K562 (cell line): ENCODE data around the gene SLC26A11. TPM values are rescaled to one million over a fixed set of nuclear protein-coding genes. Genes with fewer than 3 reads are reported as not detected.

ENCODE experiments used
- BRD9 ChIP-seq: fragments of 450-650 bp; IDR thresholded peaks from 2 replicates; pipeline ENCODE4 v1.6.1; 2018; ENCODE audit warnings: low read depth; ENCODE audit not compliant: partially characterized antibody
- CBX1 ChIP-seq: sonication (generic); IDR thresholded peaks from 2 replicates; pipeline ENCODE4 v1.6.1; 2016; ENCODE audit warnings: antibody characterized with exemption, low read depth, mild to moderate bottlenecking
- COPS2 ChIP-seq: fragments of 450-650 bp; conservative IDR thresholded peaks from 2 replicates; pipeline ENCODE4 v1.6.1; 2016; ENCODE audit warnings: mild to moderate bottlenecking, moderate library complexity
- DPF2 ChIP-seq: fragments of 450-650 bp; IDR thresholded peaks from 2 replicates; pipeline ENCODE4 v1.6.1; 2016
- FUS ChIP-seq: fragments of 200-400 bp; formaldehyde crosslinking; optimal IDR thresholded peaks from 2 replicates; pipeline ENCODE3; 2017; ENCODE audit warnings: low read depth, low read length
- GTF2F1 ChIP-seq: IDR thresholded peaks from 2 replicates; pipeline ENCODE4 v1.6.1; 2011; ENCODE audit warnings: low read depth, low read length, improper control_type of control experiment
- RBFOX2 ChIP-seq: fragments of 200-400 bp; formaldehyde crosslinking; IDR thresholded peaks from 2 replicates; pipeline ENCODE4 v1.6.1; 2017; ENCODE audit warnings: low read depth, mild to moderate bottlenecking, low read length, moderate library complexity
- SMARCC2 ChIP-seq: fragments of 450-650 bp; IDR thresholded peaks from 2 replicates; pipeline ENCODE4 v1.6.1; 2017; ENCODE audit warnings: antibody characterized with exemption, moderate library complexity, mild to moderate bottlenecking, low read depth
- TEAD4 ChIP-seq, 2 experiments: sonication (generic) in 1 of 2; formaldehyde crosslinking in 1 of 2; IDR thresholded peaks; 2 replicates each; pipeline versions ENCODE4 v1.6.1 to v1.8.0; 2012 to 2022; ENCODE audit warnings: borderline replicate concordance in 1 of 2, inconsistent platforms in 1 of 2, low read length in 1 of 2, mild to moderate bottlenecking in 1 of 2, missing genetic modification reagents in 1 of 2
- XRCC5 ChIP-seq: fragments of 200-400 bp; formaldehyde crosslinking; IDR thresholded peaks from 2 replicates; pipeline ENCODE4 v1.6.1; 2017; ENCODE audit warnings: low read depth, mild to moderate bottlenecking, low read length
- ZNF436 ChIP-seq: fragments of 250-450, 450-650 bp; sonication (Bioruptor Pico); formaldehyde crosslinking; IDR thresholded peaks from 2 replicates; pipeline ENCODE4 v1.7.0; 2020; ENCODE audit warnings: mild to moderate bottlenecking
- ZNF561 ChIP-seq: fragments of 450-650 bp; formaldehyde crosslinking; conservative IDR thresholded peaks from 2 replicates; pipeline ENCODE4 v1.4.0; 2020; ENCODE audit warnings: mild to moderate bottlenecking, moderate library complexity
- polyA plus RNA-seq, 8 experiments: library from polyadenylated mRNA; depleted of rRNA in 4 of 8; stranded (reverse) in 5 of 8; unstranded in 3 of 8; fragments of >200 nt; fragmentation: Nextera tagmentation in 2 of 8; fragmentation: Illumina TruSeq in 1 of 8; extraction: Ambion mirVana in 2 of 8; extraction: Trizol in 1 of 8; gene quantifications; 2 replicates each; pipeline versions ENCODE4 v1.2.1 to v1.2.3, GENCODE V29; 2011 to 2014; ENCODE audit warnings: inconsistent platforms in 1 of 8, missing spikeins in 1 of 8
- total RNA-seq, 7 experiments: library from RNA; depleted of rRNA in 6 of 7; stranded (reverse); fragments of >200 nt in 6 of 7; fragmentation: Illumina TruSeq in 2 of 7; extraction: Trizol in 2 of 7; gene quantifications; 2 replicates each; pipeline versions ENCODE4 v1.2.1 to v1.2.3, GENCODE V29; 2011 to 2021; ENCODE audit warnings: low replicate concordance in 1 of 7
- TF ChIP-seq, protein P1 (sequence below), 2 experiments: IDR thresholded peaks in 1 of 2; conservative IDR thresholded peaks in 1 of 2; 2 replicates each; pipeline ENCODE4 v1.6.1; 2016; ENCODE audit warnings: low read depth in 2 of 2, mild to moderate bottlenecking in 1 of 2, missing compliant biosample characterization in 1 of 2, missing genetic modification characterization in 1 of 2, moderate library complexity in 1 of 2
- TF ChIP-seq, protein P2 (sequence below): fragments of 450-650 bp; IDR thresholded peaks from 2 replicates; pipeline ENCODE4 v1.6.1; 2016; ENCODE audit warnings: antibody characterized with exemption
- TF ChIP-seq, protein P3 (sequence below): sonication (generic); formaldehyde crosslinking; IDR thresholded peaks from 2 replicates; pipeline ENCODE4 v1.8.1; 2023; ENCODE audit warnings: mild to moderate bottlenecking, missing genetic modification reagents
- TF ChIP-seq, protein P4 (sequence below), 2 experiments: fragments of 450-650 bp; IDR thresholded peaks; 2 replicates each; pipeline ENCODE4 v1.6.1; 2018; ENCODE audit warnings: mild to moderate bottlenecking in 2 of 2, low read depth in 1 of 2; ENCODE audit not compliant: partially characterized antibody in 2 of 2

Gene SLC26A11
- total and polyA plus RNA-seq, 9 of the 15 experiments (the other 6 are each of a cell fraction or from before 2014, with no cell fraction given): 0.06 to 3.1 (median 1.2) TPM; not detected in 1

DNA sequence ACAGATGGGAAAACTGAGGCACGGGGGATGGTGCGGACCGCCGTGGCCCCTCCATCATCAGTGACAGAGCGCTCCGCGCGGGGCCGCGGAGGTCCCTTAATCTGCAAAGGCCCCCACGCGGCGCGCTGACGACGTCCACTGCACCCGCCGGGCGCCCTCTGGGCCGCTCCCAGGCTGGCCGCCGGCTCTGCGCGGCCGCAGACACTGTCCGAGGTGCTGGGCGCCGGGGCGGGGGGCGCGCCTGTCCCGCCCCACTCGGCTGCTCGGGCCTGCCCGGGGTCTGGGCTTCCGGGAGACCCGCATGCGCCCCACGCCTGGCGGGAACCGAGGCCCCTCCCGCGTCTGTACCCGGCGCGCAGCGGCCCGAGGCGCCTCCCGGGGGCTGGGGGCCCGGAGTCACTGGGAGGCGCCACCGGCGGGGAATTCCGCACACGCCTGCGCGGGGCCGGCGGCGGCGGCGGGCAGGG is 39.9 kb downstream of the SLC26A11 start (continued):
- TF ChIP-seq, protein P1, sequence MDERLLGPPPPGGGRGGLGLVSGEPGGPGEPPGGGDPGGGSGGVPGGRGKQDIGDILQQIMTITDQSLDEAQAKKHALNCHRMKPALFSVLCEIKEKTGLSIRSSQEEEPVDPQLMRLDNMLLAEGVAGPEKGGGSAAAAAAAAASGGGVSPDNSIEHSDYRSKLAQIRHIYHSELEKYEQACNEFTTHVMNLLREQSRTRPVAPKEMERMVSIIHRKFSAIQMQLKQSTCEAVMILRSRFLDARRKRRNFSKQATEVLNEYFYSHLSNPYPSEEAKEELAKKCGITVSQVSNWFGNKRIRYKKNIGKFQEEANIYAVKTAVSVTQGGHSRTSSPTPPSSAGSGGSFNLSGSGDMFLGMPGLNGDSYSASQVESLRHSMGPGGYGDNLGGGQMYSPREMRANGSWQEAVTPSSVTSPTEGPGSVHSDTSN (CRISPR knock-in tag; IDR thresholded peaks at IDR 0.05; ENCODE audit: low read depth): no peak
- TF ChIP-seq, protein P1 (tag; conservative IDR thresholded peaks at IDR 0.05; ENCODE audit: low read depth): no peak
- TF ChIP-seq TEAD4 (IDR thresholded peaks at IDR 0.05; ENCODE audit: low read length): no peak
- no peak for TF ChIP-seq TEAD4 (CRISPR knock-in tag; IDR thresholded peaks at IDR 0.05; ENCODE audit: borderline replicate concordance)
- no peak for TF ChIP-seq FUS
- TF ChIP-seq, protein P2, sequence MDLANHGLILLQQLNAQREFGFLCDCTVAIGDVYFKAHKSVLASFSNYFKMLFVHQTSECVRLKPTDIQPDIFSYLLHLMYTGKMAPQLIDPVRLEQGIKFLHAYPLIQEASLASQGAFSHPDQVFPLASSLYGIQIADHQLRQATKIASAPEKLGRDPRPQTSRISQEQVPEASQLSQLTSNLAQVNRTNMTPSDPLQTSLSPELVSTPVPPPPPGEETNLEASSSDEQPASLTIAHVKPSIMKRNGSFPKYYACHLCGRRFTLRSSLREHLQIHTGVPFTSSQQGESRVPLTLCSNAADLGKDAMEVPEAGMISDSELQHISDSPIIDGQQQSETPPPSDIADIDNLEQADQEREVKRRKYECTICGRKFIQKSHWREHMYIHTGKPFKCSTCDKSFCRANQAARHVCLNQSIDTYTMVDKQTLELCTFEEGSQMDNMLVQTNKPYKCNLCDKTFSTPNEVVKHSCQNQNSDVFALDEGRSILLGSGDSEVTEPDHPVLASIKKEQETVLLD: no peak
- no peak for TF ChIP-seq ZNF436
- no peak for TF ChIP-seq XRCC5
- no peak for TF ChIP-seq COPS2
- no peak; the same call in 1 of the 2 replicates for TF ChIP-seq CBX1
- TF ChIP-seq BRD9: no peak
- no peak for TF ChIP-seq SMARCC2
- peak; percentile 86 for TF ChIP-seq RBFOX2
- TF ChIP-seq ZNF561 (CRISPR knock-in tag): no peak
- TF ChIP-seq GTF2F1: no peak
- TF ChIP-seq, protein P3, sequence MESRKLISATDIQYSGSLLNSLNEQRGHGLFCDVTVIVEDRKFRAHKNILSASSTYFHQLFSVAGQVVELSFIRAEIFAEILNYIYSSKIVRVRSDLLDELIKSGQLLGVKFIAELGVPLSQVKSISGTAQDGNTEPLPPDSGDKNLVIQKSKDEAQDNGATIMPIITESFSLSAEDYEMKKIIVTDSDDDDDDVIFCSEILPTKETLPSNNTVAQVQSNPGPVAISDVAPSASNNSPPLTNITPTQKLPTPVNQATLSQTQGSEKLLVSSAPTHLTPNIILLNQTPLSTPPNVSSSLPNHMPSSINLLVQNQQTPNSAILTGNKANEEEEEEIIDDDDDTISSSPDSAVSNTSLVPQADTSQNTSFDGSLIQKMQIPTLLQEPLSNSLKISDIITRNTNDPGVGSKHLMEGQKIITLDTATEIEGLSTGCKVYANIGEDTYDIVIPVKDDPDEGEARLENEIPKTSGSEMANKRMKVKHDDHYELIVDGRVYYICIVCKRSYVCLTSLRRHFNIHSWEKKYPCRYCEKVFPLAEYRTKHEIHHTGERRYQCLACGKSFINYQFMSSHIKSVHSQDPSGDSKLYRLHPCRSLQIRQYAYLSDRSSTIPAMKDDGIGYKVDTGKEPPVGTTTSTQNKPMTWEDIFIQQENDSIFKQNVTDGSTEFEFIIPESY: 0 out of 2 replicates have a peak, but pooled peaks have one; percentile 10
- TF ChIP-seq DPF2: no peak
- TF ChIP-seq, protein P4, sequence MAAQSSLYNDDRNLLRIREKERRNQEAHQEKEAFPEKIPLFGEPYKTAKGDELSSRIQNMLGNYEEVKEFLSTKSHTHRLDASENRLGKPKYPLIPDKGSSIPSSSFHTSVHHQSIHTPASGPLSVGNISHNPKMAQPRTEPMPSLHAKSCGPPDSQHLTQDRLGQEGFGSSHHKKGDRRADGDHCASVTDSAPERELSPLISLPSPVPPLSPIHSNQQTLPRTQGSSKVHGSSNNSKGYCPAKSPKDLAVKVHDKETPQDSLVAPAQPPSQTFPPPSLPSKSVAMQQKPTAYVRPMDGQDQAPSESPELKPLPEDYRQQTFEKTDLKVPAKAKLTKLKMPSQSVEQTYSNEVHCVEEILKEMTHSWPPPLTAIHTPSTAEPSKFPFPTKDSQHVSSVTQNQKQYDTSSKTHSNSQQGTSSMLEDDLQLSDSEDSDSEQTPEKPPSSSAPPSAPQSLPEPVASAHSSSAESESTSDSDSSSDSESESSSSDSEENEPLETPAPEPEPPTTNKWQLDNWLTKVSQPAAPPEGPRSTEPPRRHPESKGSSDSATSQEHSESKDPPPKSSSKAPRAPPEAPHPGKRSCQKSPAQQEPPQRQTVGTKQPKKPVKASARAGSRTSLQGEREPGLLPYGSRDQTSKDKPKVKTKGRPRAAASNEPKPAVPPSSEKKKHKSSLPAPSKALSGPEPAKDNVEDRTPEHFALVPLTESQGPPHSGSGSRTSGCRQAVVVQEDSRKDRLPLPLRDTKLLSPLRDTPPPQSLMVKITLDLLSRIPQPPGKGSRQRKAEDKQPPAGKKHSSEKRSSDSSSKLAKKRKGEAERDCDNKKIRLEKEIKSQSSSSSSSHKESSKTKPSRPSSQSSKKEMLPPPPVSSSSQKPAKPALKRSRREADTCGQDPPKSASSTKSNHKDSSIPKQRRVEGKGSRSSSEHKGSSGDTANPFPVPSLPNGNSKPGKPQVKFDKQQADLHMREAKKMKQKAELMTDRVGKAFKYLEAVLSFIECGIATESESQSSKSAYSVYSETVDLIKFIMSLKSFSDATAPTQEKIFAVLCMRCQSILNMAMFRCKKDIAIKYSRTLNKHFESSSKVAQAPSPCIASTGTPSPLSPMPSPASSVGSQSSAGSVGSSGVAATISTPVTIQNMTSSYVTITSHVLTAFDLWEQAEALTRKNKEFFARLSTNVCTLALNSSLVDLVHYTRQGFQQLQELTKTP (IDR thresholded peaks at IDR 0.05; ENCODE audit: low read depth in 1 of 2, partially characterized antibody in 2 of 2): no peak
